Right lobe of liver (tissue), 4 donors: ENCODE measurements around the gene SLC6A7.

ENCODE experiments used
- POLR2A ChIP-seq: fragments of 450-650 bp; IDR thresholded peaks from one replicate; pipeline ENCODE4 v1.6.1; 2017; ENCODE audit warnings: antibody characterized with exemption, mild to moderate bottlenecking
- TF ChIP-seq, protein P1 (sequence below), 4 donors: fragments of 200-600 bp in 3 of 4; fragments of 450-650 bp in 1 of 4; IDR thresholded peaks; one replicate each; pipeline versions ENCODE4 v1.5.1 to v1.8.0; 2016 to 2022; ENCODE audit warnings: antibody characterized with exemption in 4 of 4, mild to moderate bottlenecking in 2 of 4
- donor health status: DM: no; HTN: no; CAD: no.
- donor health status: DM: no; HTN: no; CAD: no.
- donor health status: DM: no; HTN: yes; CAD: no.

DNA sequence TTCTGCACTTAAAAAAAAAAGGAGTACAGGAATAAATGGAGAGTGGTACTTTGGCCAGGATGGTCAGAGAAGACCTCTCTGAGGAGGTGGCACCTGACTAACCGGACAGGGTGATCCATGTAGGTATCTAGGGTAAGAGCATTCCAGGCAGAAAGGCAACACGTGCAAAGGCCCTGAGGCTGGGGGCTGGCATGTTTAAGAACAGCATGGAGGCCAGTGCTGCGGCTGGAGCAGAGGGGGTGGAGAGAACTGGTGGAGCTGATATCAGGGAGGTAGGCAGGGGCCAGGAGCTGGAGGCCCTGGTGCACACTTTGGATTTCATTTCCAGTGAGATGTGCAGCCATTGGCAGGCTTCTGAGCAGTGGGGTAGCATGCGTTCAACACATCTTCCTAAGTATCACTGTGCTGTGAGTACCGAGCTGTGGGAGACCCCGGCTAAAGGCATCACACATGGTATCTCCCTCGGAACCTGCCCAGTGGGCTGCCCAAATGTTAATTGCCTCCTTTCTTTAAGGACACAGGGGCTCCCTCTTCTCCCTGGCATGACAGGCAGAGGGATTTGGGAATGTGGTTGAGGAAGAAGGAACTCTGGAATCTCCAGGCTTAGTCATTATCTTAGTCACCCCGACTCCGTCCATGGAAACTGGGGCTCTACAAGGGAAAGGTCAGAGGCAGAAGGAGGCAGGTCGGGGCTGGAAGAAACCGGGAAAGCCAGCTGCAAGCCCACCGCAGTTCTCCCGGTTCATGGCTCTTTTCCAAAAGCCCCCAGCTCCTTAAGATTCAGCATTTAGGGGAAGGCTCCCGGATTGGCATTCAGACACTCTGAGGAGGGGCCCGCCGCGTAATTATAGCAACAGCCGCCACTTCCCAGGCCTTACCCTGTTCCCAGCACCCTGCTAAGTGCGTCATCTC is 18.6 kb downstream of the SLC6A7 start:
- no peak for TF ChIP-seq POLR2A
- TF ChIP-seq, protein P1, sequence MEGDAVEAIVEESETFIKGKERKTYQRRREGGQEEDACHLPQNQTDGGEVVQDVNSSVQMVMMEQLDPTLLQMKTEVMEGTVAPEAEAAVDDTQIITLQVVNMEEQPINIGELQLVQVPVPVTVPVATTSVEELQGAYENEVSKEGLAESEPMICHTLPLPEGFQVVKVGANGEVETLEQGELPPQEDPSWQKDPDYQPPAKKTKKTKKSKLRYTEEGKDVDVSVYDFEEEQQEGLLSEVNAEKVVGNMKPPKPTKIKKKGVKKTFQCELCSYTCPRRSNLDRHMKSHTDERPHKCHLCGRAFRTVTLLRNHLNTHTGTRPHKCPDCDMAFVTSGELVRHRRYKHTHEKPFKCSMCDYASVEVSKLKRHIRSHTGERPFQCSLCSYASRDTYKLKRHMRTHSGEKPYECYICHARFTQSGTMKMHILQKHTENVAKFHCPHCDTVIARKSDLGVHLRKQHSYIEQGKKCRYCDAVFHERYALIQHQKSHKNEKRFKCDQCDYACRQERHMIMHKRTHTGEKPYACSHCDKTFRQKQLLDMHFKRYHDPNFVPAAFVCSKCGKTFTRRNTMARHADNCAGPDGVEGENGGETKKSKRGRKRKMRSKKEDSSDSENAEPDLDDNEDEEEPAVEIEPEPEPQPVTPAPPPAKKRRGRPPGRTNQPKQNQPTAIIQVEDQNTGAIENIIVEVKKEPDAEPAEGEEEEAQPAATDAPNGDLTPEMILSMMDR (IDR thresholded peaks at IDR 0.05), result no peak
